ENCODE results near the gene MYO15A. TPM values are rescaled to one million over a fixed set of nuclear protein-coding genes. Genes with fewer than 3 reads are reported as not detected.

The MYO15A gene
- total and polyA plus RNA-seq, 2 experiments from 2014 or later = 1.0 to 2.2 TPM

GRCh38 chr17:18205861-18206260 is 97.3 kb downstream of the MYO15A start:
- H3K79me2 ChIP-seq (replicated peaks; ENCODE audit: insufficient read depth) = peaks cover 33% of the 10 kb centered on the region
- peaks cover 46% of the 10 kb centered on the region for H3K36me3 Mint-ChIP-seq (ENCODE audit: low read depth)
- H3K27me3 Mint-ChIP-seq (ENCODE audit: insufficient read depth, low read depth, poor library complexity) = peaks cover 2% of the 10 kb centered on the region
- H3K27ac ChIP-seq (ENCODE audit: low read depth) = no peak overlapping the region
- no peak overlapping the region for H3K4me3 ChIP-seq
- H3K4me2 ChIP-seq = no peak overlapping the region
- peaks cover 4% of the 10 kb centered on the region; the same call in 2 of the 3 replicates for H3K4me1 Mint-ChIP-seq
- TF ChIP-seq EZH2phosphoT487 (IDR thresholded peaks at IDR 0.05; ENCODE audit: unreplicated experiment) (no peak), NANOG (IDR thresholded peaks at IDR 0.05; ENCODE audit: borderline replicate concordance) (no peak), ZNF114 (CRISPR knock-in tag; IDR thresholded peaks at IDR 0.05) (no peak), CTCF (conservative IDR thresholded peaks at IDR 0.05; ENCODE audit: low read depth in 2 of 2) (no peak)
- H3K9me3 Mint-ChIP-seq = no peaks in the 10 kb centered on the region
- no peak for ATAC-seq
- 0 out of 2 replicates have a peak, but pooled peaks cover 2% of the 10 kb centered on the region for H3F3A ChIP-seq (replicated peaks; ENCODE audit: low read depth)
- H3K27ac Mint-ChIP-seq = no peak overlapping the region; the same call in 1 of the 2 replicates
- H2AFZ ChIP-seq = no peak overlapping the region
- no peaks in the 10 kb centered on the region for H3K9me2 ChIP-seq (ENCODE audit: insufficient read depth)
- peaks cover 25% of the 10 kb centered on the region; the same call in 1 of the 2 replicates for H3K36me3 ChIP-seq (ENCODE audit: insufficient read depth)
- no peak for DNase-seq (ENCODE audit: low spot score)
- no peaks in the 10 kb centered on the region for H3K27me3 ChIP-seq (ENCODE audit: insufficient read depth)
- H3K4me3 Mint-ChIP-seq = no peak overlapping the region
- H3K4me1 ChIP-seq (ENCODE audit: insufficient read depth) = no peaks in the 10 kb centered on the region
- H4K20me1 ChIP-seq (replicated peaks; ENCODE audit: insufficient read depth) = peaks cover 31% of the 10 kb centered on the region; the same call in 1 of the 2 replicates

GRCh38 chr17:18206962-18207361 is 98.4 kb downstream of the MYO15A start:
- Mint-ChIP-seq H3K4me1 (peaks cover 4% of the 10 kb centered on the region; the same call in 2 of the 3 replicates), H3K4me3 (no peak overlapping the region), H3K27me3 (ENCODE audit: insufficient read depth, low read depth, poor library complexity) (no peaks in the 10 kb centered on the region), H3K27ac (no peak overlapping the region), H3K36me3 (ENCODE audit: low read depth) (peaks cover 44% of the 10 kb centered on the region), H3K9me3 (no peaks in the 10 kb centered on the region)
- no peak overlapping the region for H3K4me3 ChIP-seq
- DNase-seq (ENCODE audit: low spot score) (no peak), ATAC-seq (no peak)
- H3K4me1 ChIP-seq (ENCODE audit: insufficient read depth) = no peaks in the 10 kb centered on the region
- H3K27ac ChIP-seq (ENCODE audit: low read depth) = no peak overlapping the region
- H3K27me3 ChIP-seq (ENCODE audit: insufficient read depth) = no peaks in the 10 kb centered on the region
- H3K4me2 ChIP-seq = no peak overlapping the region
- peaks cover 26% of the 10 kb centered on the region; the same call in 1 of the 2 replicates for H4K20me1 ChIP-seq (replicated peaks; ENCODE audit: insufficient read depth)
- no peaks in the 10 kb centered on the region for H3K9me2 ChIP-seq (ENCODE audit: insufficient read depth)
- H2AFZ ChIP-seq = no peak overlapping the region
- 0 out of 2 replicates have a peak, but pooled peaks cover 2% of the 10 kb centered on the region for H3F3A ChIP-seq (replicated peaks; ENCODE audit: low read depth)
- peaks cover 25% of the 10 kb centered on the region; the same call in 1 of the 2 replicates for H3K36me3 ChIP-seq (ENCODE audit: insufficient read depth)
- peaks cover 22% of the 10 kb centered on the region for H3K79me2 ChIP-seq (replicated peaks; ENCODE audit: insufficient read depth)
- TF ChIP-seq EZH2phosphoT487 (IDR thresholded peaks at IDR 0.05; ENCODE audit: unreplicated experiment) (no peak), EZH2 (IDR thresholded peaks at IDR 0.05; ENCODE audit: low read depth, unreplicated experiment) (no peak), CREB1 (CRISPR knock-in tag; IDR thresholded peaks at IDR 0.05; ENCODE audit: low read depth) (no peak), NANOG (IDR thresholded peaks at IDR 0.05; ENCODE audit: borderline replicate concordance) (no peak), CTCF (conservative IDR thresholded peaks at IDR 0.05; ENCODE audit: low read depth in 2 of 2) (no peak), ZNF114 (CRISPR knock-in tag; IDR thresholded peaks at IDR 0.05) (no peak), REST (IDR thresholded peaks at IDR 0.05; ENCODE audit: unreplicated experiment) (no peak), ETS1 (IDR thresholded peaks at IDR 0.05) (no peak)

Measured in GM23338 (cell line).